Gastrocnemius medialis (tissue), 4 donors: ENCODE results near the gene CCSER2.

ENCODE experiments used
- CTCF ChIP-seq, 5 experiments: fragments of 450-650 bp in 3 of 5; fragments of 200-600 bp in 2 of 5; sonication (generic) in 2 of 5; IDR thresholded peaks in 4 of 5; conservative IDR thresholded peaks in 1 of 5; 1 replicate in 4 of 5; 2 replicates in 1 of 5; pipeline ENCODE4 v1.5.1; 2016 to 2019; ENCODE audit warnings: antibody characterized with exemption in 5 of 5, mild to moderate bottlenecking in 3 of 5, moderate library complexity in 3 of 5
- POLR2A ChIP-seq, 2 donors: fragments of 450-650 bp; IDR thresholded peaks; one replicate each; pipeline ENCODE4 v1.6.1; 2017; ENCODE audit warnings: antibody characterized with exemption in 2 of 2, mild to moderate bottlenecking in 2 of 2, moderate library complexity in 2 of 2

- no peak for TF ChIP-seq CTCF (IDR thresholded peaks at IDR 0.05 in 4 of 5, conservative IDR thresholded peaks at IDR 0.05 in 1 of 5)
- no peak for TF ChIP-seq POLR2A (IDR thresholded peaks at IDR 0.05)
Observed at GRCh38 chr10:84405662-84406061, 77.3 kb downstream of the CCSER2 start.
